ENCODE results near the gene MAST3. TPM values are rescaled to one million over a fixed set of nuclear protein-coding genes. Genes with fewer than 3 reads are reported as not detected.

The MAST3 gene
- total and polyA plus RNA-seq, 2 of the 13 experiments (the other 11 are each of a cell fraction or from before 2014, with no cell fraction given), result 4.1 to 4.6 TPM

- TF ChIP-seq MNT (IDR thresholded peaks at IDR 0.05), result peak; percentile 69
- TF ChIP-seq, protein P1, sequence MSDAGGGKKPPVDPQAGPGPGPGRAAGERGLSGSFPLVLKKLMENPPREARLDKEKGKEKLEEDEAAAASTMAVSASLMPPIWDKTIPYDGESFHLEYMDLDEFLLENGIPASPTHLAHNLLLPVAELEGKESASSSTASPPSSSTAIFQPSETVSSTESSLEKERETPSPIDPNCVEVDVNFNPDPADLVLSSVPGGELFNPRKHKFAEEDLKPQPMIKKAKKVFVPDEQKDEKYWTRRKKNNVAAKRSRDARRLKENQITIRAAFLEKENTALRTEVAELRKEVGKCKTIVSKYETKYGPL (CRISPR knock-in tag; IDR thresholded peaks at IDR 0.05), result no peak
- no peak for TF ChIP-seq RBM22 (optimal IDR thresholded peaks at IDR 0.05; ENCODE audit: low read length)
- no peak; the same call in 1 of the 2 replicates for TF ChIP-seq STAG1 (CRISPR knock-in tag; IDR thresholded peaks at IDR 0.05)
- no peak for TF ChIP-seq PRMT3 (CRISPR knock-in tag; IDR thresholded peaks at IDR 0.05; ENCODE audit: borderline replicate concordance, low read depth)
- TF ChIP-seq YY1 (IDR thresholded peaks at IDR 0.05; ENCODE audit: insufficient read depth, insufficient replicate concordance, low read depth, low read length), result peak; percentile 79
- TF ChIP-seq ZNF331 (CRISPR knock-in tag; IDR thresholded peaks at IDR 0.05), result no peak; the same call in 1 of the 2 replicates
- no peak for TF ChIP-seq KDM3A (CRISPR knock-in tag; IDR thresholded peaks at IDR 0.05; ENCODE audit: low read depth)
- no peak for TF ChIP-seq MAZ (IDR thresholded peaks at IDR 0.05; ENCODE audit: borderline replicate concordance, low read depth, low read length)
- 0 out of 2 replicates have a peak, but pooled peaks have one; percentile 43 for TF ChIP-seq MAZ (CRISPR knock-in tag; IDR thresholded peaks at IDR 0.05; ENCODE audit: low read depth)
- TF ChIP-seq, protein P2, sequence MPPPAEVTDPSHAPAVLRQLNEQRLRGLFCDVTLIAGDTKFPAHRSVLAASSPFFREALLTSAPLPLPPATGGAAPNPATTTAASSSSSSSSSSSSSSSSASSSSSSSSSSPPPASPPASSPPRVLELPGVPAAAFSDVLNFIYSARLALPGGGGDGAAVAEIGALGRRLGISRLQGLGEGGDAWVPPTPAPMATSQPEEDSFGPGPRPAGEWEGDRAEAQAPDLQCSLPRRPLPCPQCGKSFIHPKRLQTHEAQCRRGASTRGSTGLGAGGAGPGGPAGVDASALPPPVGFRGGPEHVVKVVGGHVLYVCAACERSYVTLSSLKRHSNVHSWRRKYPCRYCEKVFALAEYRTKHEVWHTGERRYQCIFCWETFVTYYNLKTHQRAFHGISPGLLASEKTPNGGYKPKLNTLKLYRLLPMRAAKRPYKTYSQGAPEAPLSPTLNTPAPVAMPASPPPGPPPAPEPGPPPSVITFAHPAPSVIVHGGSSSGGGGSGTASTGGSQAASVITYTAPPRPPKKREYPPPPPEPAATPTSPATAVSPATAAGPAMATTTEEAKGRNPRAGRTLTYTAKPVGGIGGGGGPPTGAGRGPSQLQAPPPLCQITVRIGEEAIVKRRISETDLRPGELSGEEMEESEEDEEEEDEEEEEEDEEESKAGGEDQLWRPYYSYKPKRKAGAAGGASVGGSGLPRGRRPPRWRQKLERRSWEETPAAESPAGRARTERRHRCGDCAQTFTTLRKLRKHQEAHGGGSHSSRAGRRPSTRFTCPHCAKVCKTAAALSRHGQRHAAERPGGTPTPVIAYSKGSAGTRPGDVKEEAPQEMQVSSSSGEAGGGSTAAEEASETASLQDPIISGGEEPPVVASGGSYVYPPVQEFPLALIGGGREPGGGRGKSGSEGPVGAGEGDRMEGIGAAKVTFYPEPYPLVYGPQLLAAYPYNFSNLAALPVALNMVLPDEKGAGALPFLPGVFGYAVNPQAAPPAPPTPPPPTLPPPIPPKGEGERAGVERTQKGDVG (CRISPR knock-in tag; IDR thresholded peaks at IDR 0.05; ENCODE audit: borderline replicate concordance), result no peak
- TF ChIP-seq ZNF205 (CRISPR knock-in tag; IDR thresholded peaks at IDR 0.05), result no peak
- peak; percentile 86 for TF ChIP-seq HOXA3 (CRISPR knock-in tag; IDR thresholded peaks at IDR 0.05)
- no peak for TF ChIP-seq ZNF24 (IDR thresholded peaks at IDR 0.05)
- no peak for TF ChIP-seq AKAP8 (CRISPR knock-in tag; IDR thresholded peaks at IDR 0.05)
- no peak for TF ChIP-seq ATF7 (IDR thresholded peaks at IDR 0.05)
- no peak for TF ChIP-seq ATF7 (CRISPR knock-in tag; IDR thresholded peaks at IDR 0.05)
- no peak for TF ChIP-seq IRX3 (CRISPR knock-in tag; IDR thresholded peaks at IDR 0.05; ENCODE audit: borderline replicate concordance, low read depth)
- TF ChIP-seq PLSCR1 (CRISPR knock-in tag; IDR thresholded peaks at IDR 0.05; ENCODE audit: borderline replicate concordance), result no peak
- peak; percentile 76; the same call in 1 of the 2 replicates for TF ChIP-seq ZNF788 (CRISPR knock-in tag; IDR thresholded peaks at IDR 0.05; ENCODE audit: borderline replicate concordance)
- TF ChIP-seq FLYWCH1 (CRISPR knock-in tag; IDR thresholded peaks at IDR 0.05), result no peak
- TF ChIP-seq U2AF2 (IDR thresholded peaks at IDR 0.05; ENCODE audit: low read depth, low read length), result no peak
- peak; percentile 69 for TF ChIP-seq ZNF317 (CRISPR knock-in tag; IDR thresholded peaks at IDR 0.05)
- no peak for TF ChIP-seq EZH2 (conservative IDR thresholded peaks at IDR 0.05; ENCODE audit: low read depth, low read length)
Observed at GRCh38 chr19:18135712-18136584, 38.4 kb downstream of the MAST3 start (continued).

All from HepG2 (cell line).